ENCODE results near the gene SPN.
"Not testable (repeated sequence)": the region's sequence is repeated elsewhere in the genome, so short reads cannot be mapped to it uniquely, and the experiment has no call there.

The SPN gene

GRCh38 chr16:29707160-29707559 is 44.1 kb downstream of the SPN start:
- not testable (repeated sequence) for DNase-seq

- DNase-seq, result no peak
These were observed 46.0 kb downstream of the SPN start for GRCh38 chr16:29708917-29709600.

GRCh38 chr16:29709657-29710056 is 46.6 kb downstream of the SPN start:
- not testable (repeated sequence) for DNase-seq

GRCh38 chr16:29710227-29711219 is 47.5 kb downstream of the SPN start:
- peak; percentile 52 to 80 for DNase-seq

GRCh38 chr16:29712809-29713208 is 49.8 kb downstream of the SPN start:
- no peak for DNase-seq

GRCh38 chr16:29714396-29714795 is 51.3 kb downstream of the SPN start:
- DNase-seq, result no peak

GRCh38 chr16:29714972-29715371 is 51.9 kb downstream of the SPN start:
- DNase-seq, result no peak

GRCh38 chr16:29717113-29717512 is 54.1 kb downstream of the SPN start:
- no peak for DNase-seq

- DNase-seq, result no peak
These were observed 56.0 kb downstream of the SPN start for GRCh38 chr16:29719063-29719462.

Measured in CD4-positive, alpha-beta T cell treated with Interferon alpha-2 for 1 hour (primary cell).